Keratinocyte (primary cell): Measurements from ENCODE around the gene ALX4.

Experiments
- CTCF ChIP-seq, 3 experiments: IDR thresholded peaks in 1 of 3; conservative IDR thresholded peaks in 1 of 3; optimal IDR thresholded peaks in 1 of 3; 2 replicates in 2 of 3; 3 replicates in 1 of 3; pipeline versions ENCODE3 to v1.5.1; 2011; ENCODE audit warnings: low read length in 3 of 3, mild to moderate bottlenecking in 3 of 3, moderate library complexity in 2 of 3, control low read depth in 1 of 3, inconsistent platforms in 1 of 3; ENCODE audit not compliant: insufficient read depth in 2 of 3; ENCODE audit errors: extremely low read depth in 1 of 3
- EZH2 ChIP-seq: IDR thresholded peaks from one replicate; pipeline ENCODE4 v1.6.1; 2012; ENCODE audit warnings: inconsistent platforms, mild to moderate bottlenecking, low read length, moderate library complexity

- TF ChIP-seq EZH2 (no peak), CTCF (optimal IDR thresholded peaks at IDR 0.05 in 1 of 3, IDR thresholded peaks at IDR 0.05 in 1 of 3, conservative IDR thresholded peaks at IDR 0.05 in 1 of 3; ENCODE audit: extremely low read depth in 1 of 3, insufficient read depth in 2 of 3, low read length in 3 of 3) (no peak)
These were observed 32.7 kb upstream of the ALX4 start for GRCh38 chr11:44342616-44343015.
